Kidney (tissue), 14 donors: ENCODE measurements around the gene MTG1. TPM values are rescaled to one million over a fixed set of nuclear protein-coding genes. Genes with fewer than 3 reads are reported as not detected.
"Not testable (repeated sequence)": the region's sequence is repeated elsewhere in the genome, so short reads cannot be mapped to it uniquely, and the experiment has no call there.

Source experiments
- DNase-seq, 5 donors: peaks; one replicate each; pipeline ENCODE4 v3.0.0-alpha.2; 2013 to 2020
- FAIRE-seq: peaks from 2 replicates; lab custom pipeline; 2012; peaks lifted over from hg19 to GRCh38; lab: Jason Lieb, UNC
- H3K27ac ChIP-seq, 2 donors: one replicate each; pipeline ENCODE4 v1.7.0; 2013; ENCODE audit warnings: low read depth in 2 of 2, low read length in 2 of 2, inconsistent platforms in 1 of 2
- H3K27me3 ChIP-seq: one replicate; pipeline ENCODE4 v1.7.1; 2013; ENCODE audit warnings: low read length, inconsistent platforms; ENCODE audit not compliant: control insufficient read depth, insufficient read depth
- H3K36me3 ChIP-seq, 3 donors: one replicate each; pipeline versions ENCODE4 v1.7.0 to v1.7.1; 2013; ENCODE audit warnings: low read length in 3 of 3, control low read depth in 1 of 3, inconsistent platforms in 1 of 3; ENCODE audit not compliant: insufficient read depth in 3 of 3, control insufficient read depth in 2 of 3
- H3K4me1 ChIP-seq, 3 donors: one replicate each; pipeline versions ENCODE4 v1.7.0 to v1.7.1; 2013; ENCODE audit warnings: low read length in 3 of 3, inconsistent platforms in 1 of 3, low read depth in 1 of 3; ENCODE audit not compliant: control insufficient read depth in 2 of 3, insufficient read depth in 2 of 3
- H3K4me3 ChIP-seq, 3 donors: one replicate each; pipeline versions ENCODE4 v1.7.0 to v1.8.1; 2013; ENCODE audit warnings: low read length in 3 of 3, control low read depth in 1 of 3, inconsistent platforms in 1 of 3
- H3K9ac ChIP-seq, 3 donors: one replicate each; pipeline versions ENCODE4 v1.7.0 to v1.7.1; 2013; ENCODE audit warnings: low read length in 3 of 3, control low read depth in 1 of 3, inconsistent platforms in 1 of 3
- H3K9me3 ChIP-seq, 3 donors: one replicate each; pipeline versions ENCODE4 v1.7.0 to v1.7.1; 2013; ENCODE audit warnings: low read length in 3 of 3, control low read depth in 1 of 3, inconsistent platforms in 1 of 3; ENCODE audit not compliant: control insufficient read depth in 2 of 3, insufficient read depth in 1 of 3
- intact Hi-C: fragments of 100-400 bp; cut with DNase I; formaldehyde crosslinking; loops from one replicate; pipeline ENCODE4 v1.11.1; 2022
- polyA plus RNA-seq: library from polyadenylated mRNA; stranded (reverse); fragments of 350-450 nt; fragmentation: Illumina TruSeq; extraction: RNeasy Lipid Tissue Mini Kit (QIAGEN cat#74804); gene quantifications from one replicate; pipeline ENCODE4 v1.2.3, GENCODE V29; 2014; ENCODE audit warnings: low read depth, low replicate concordance; ENCODE audit not compliant: insufficient read depth
- total RNA-seq: library from RNA; stranded (reverse); fragmentation: NEBNext Ultra II Directional; extraction: Animal tissue kit (Norgen Biotek cat#: 25700); gene quantifications from one replicate; pipeline ENCODE4 v1.2.1, GENCODE V29; 2021
- TF ChIP-seq, protein P1 (sequence below): IDR thresholded peaks from 3 replicates; pipeline ENCODE4 v1.5.1; 2012; ENCODE audit warnings: mild to moderate bottlenecking, moderate library complexity, borderline replicate concordance; ENCODE audit not compliant: insufficient read depth; ENCODE audit errors: extremely low read depth
- donor health status: control.
- donor health status: control.
- donor health status: control.
- donor health status: control.
- donor health status: control.
- donor health status: DM: yes; HTN: yes; CAD: no.
- donor health status: Normal renal cell carcinoma (clear cell type).

The MTG1 gene
- total and polyA plus RNA-seq, 2 donors from 2014 or later = 51.1 to 68.5 TPM

DNA sequence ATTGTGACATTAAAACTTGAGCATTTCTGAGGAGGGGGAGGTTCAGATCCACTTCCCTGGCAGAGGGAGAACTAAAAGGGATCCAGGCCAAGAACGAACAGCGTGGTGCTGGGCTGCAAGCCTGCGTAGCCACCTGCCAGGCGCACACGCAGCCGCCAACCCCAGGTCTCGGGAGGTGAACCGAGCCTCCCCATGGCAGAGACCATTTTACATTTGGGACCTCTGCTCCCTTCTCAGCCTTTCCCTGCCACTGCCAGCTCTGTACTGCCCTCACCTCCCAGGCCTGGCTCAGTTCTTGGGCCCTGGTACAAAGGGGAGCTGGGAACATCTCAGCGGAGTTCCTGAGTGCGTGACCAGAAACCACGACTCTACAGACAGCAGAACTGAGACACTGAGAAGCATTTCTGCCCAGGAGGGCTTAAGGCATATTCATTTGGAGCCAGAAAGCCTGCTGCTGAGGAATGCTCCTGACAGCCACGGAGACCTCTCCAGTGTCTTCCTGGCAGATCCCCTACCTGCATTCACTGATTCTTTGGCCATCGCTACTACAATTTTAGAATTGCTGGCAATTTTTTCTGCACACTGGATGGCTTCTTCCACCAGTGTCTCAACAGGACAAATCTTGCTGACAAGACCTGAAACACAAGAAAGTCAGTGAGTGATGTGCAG lies 28.4 kb upstream of the MTG1 start:
- FAIRE-seq = no peak
- Histone ChIP-seq H3K9me3 (no peaks in the 10 kb centered on the region), H3K27ac (no peak overlapping the region), H3K36me3 (peaks cover 5 to 61% (median 31%) of the 10 kb centered on the region in 3 donors), H3K9ac (no peak overlapping the region), H3K4me1 (no peaks in the 10 kb centered on the region), H3K4me3 (no peak overlapping the region), H3K27me3 (no peaks in the 10 kb centered on the region)
- TF ChIP-seq, protein P1, sequence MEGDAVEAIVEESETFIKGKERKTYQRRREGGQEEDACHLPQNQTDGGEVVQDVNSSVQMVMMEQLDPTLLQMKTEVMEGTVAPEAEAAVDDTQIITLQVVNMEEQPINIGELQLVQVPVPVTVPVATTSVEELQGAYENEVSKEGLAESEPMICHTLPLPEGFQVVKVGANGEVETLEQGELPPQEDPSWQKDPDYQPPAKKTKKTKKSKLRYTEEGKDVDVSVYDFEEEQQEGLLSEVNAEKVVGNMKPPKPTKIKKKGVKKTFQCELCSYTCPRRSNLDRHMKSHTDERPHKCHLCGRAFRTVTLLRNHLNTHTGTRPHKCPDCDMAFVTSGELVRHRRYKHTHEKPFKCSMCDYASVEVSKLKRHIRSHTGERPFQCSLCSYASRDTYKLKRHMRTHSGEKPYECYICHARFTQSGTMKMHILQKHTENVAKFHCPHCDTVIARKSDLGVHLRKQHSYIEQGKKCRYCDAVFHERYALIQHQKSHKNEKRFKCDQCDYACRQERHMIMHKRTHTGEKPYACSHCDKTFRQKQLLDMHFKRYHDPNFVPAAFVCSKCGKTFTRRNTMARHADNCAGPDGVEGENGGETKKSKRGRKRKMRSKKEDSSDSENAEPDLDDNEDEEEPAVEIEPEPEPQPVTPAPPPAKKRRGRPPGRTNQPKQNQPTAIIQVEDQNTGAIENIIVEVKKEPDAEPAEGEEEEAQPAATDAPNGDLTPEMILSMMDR = no peak
- intact Hi-C loops = no loop called here
- no peak for DNase-seq

- Histone ChIP-seq H3K9me3 (no peaks in the 10 kb centered on the region), H3K36me3 (peaks cover 5 to 63% (median 31%) of the 10 kb centered on the region in 3 donors), H3K9ac (no peak overlapping the region), H3K27me3 (no peaks in the 10 kb centered on the region), H3K4me1 (no peaks in the 10 kb centered on the region), H3K4me3 (no peak overlapping the region), H3K27ac (no peak overlapping the region)
- TF ChIP-seq, protein P1 = no peak
- FAIRE-seq (no peak), DNase-seq (no peak)
- intact Hi-C loops = no loop called here
Observed at GRCh38 chr10:133366130-133366478, 27.9 kb upstream of the MTG1 start.

DNA sequence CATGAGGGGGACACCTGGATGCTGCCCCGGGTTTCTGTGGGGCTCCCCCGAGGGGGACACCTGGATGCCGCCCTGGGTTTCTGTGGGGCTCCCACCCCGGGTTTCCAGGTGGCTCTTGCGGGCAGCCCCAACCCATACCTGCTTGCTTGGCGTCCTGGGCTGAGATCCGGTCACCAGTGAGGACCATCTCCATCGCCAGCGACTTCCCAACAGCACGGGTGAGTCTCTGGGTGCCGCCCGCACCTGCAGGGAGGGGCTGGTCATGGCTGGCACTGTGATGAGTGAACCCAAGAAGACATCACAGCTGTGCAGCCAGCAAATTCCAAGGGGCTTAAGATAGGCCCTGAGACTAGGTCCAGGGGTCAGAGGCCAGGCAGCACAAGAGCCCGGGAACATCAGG lies 27.2 kb upstream of the MTG1 start:
- H3K27me3 ChIP-seq = no peaks in the 10 kb centered on the region
- no peak overlapping the region for H3K9ac ChIP-seq
- no peaks in the 10 kb centered on the region for H3K4me1 ChIP-seq
- DNase-seq (no peak), FAIRE-seq (no peak)
- H3K36me3 ChIP-seq = peaks cover 5 to 63% (median 31%) of the 10 kb centered on the region in 3 donors
- no peak overlapping the region for H3K27ac ChIP-seq
- intact Hi-C loops = no loop called here
- H3K9me3 ChIP-seq = no peaks in the 10 kb centered on the region
- no peak overlapping the region for H3K4me3 ChIP-seq
- TF ChIP-seq, protein P1 = no peak

GRCh38 chr10:133367461-133367860 lies 26.5 kb upstream of the MTG1 start:
- FAIRE-seq, H3K27ac ChIP-seq, intact Hi-C loops, H3K27me3 ChIP-seq, DNase-seq, H3K9me3 ChIP-seq, H3K4me3 ChIP-seq, H3K9ac ChIP-seq, H3K4me1 ChIP-seq: not testable (repeated sequence)
- peaks cover 5 to 63% (median 31%) of the 10 kb centered on the region in 3 donors for H3K36me3 ChIP-seq
